BE2C (cell line): ENCODE data around the gene APBB1.

Experiments
- DNase-seq: peaks from one replicate; pipeline ENCODE4 v3.0.0-alpha.2; 2020
- H3K27me3 ChIP-seq: fragments of 250-450 bp; sonication (Bioruptor Pico); 2 replicates; pipeline ENCODE4 v1.5.1; 2020; ENCODE audit warnings: mild to moderate bottlenecking
- H3K36me3 ChIP-seq: fragments of 250-450 bp; sonication (Bioruptor Pico); 2 replicates; pipeline ENCODE4 v1.5.1; 2020; ENCODE audit warnings: mild to moderate bottlenecking
- H3K4me1 ChIP-seq: fragments of 250-450 bp; sonication (Bioruptor Pico); 2 replicates; pipeline ENCODE4 v1.5.1; 2020
- H3K4me3 ChIP-seq: 2 replicates; pipeline ENCODE4 v1.5.1; 2011; ENCODE audit warnings: low read depth, low read length
- H3K9me3 ChIP-seq: fragments of 250-450 bp; sonication (Bioruptor Pico); 2 replicates; pipeline ENCODE4 v1.5.1; 2020
- CTCF ChIP-seq: IDR thresholded peaks from 2 replicates; pipeline ENCODE4 v1.5.1; 2012; ENCODE audit warnings: mild to moderate bottlenecking, low read depth, low read length

APBB1 gene

GRCh38 chr11:6440906-6441358 lies 22.0 kb upstream of the APBB1 start, which contains the start of gene HPX:
Gene HPX, minus strand, starts transcription at chr11:6440987. Its CDS starts 24 bp downstream, at chr11:6440963.
- H3K36me3 ChIP-seq: no peaks in the 10 kb centered on the region
- no peaks in the 10 kb centered on the region for H3K9me3 ChIP-seq
- no peak for TF ChIP-seq CTCF
- no peaks in the 10 kb centered on the region for H3K27me3 ChIP-seq
- DNase-seq: no peak
- H3K4me3 ChIP-seq: no peak within 1 kb of the TSS
- no peaks in the 10 kb centered on the region for H3K4me1 ChIP-seq

- peak; percentile 72 for TF ChIP-seq CTCF
- no peaks in the 10 kb centered on the region for H3K27me3 ChIP-seq
- H3K4me1 ChIP-seq: no peaks in the 10 kb centered on the region
- H3K9me3 ChIP-seq: no peaks in the 10 kb centered on the region
- no peak overlapping the region for H3K4me3 ChIP-seq
- peak; percentile 53 for DNase-seq
- H3K36me3 ChIP-seq: no peaks in the 10 kb centered on the region
Measured at GRCh38 chr11:6438979-6439571, 20.2 kb upstream of the APBB1 start.

GRCh38 chr11:6437993-6438392 lies 19.1 kb upstream of the APBB1 start:
- H3K36me3 ChIP-seq: no peaks in the 10 kb centered on the region
- no peak for TF ChIP-seq CTCF
- H3K4me1 ChIP-seq: no peaks in the 10 kb centered on the region
- no peaks in the 10 kb centered on the region for H3K27me3 ChIP-seq
- no peaks in the 10 kb centered on the region for H3K9me3 ChIP-seq
- no peak overlapping the region for H3K4me3 ChIP-seq
- DNase-seq: no peak

GRCh38 chr11:6437423-6437822 lies 18.5 kb upstream of the APBB1 start:
- no peak for DNase-seq
- no peaks in the 10 kb centered on the region for H3K4me1 ChIP-seq
- H3K4me3 ChIP-seq: no peak overlapping the region
- no peaks in the 10 kb centered on the region for H3K9me3 ChIP-seq
- no peak for TF ChIP-seq CTCF
- no peaks in the 10 kb centered on the region for H3K36me3 ChIP-seq
- H3K27me3 ChIP-seq: no peaks in the 10 kb centered on the region

- Histone ChIP-seq H3K4me3 (no peak overlapping the region), H3K4me1 (no peaks in the 10 kb centered on the region), H3K27me3 (no peaks in the 10 kb centered on the region), H3K36me3 (no peaks in the 10 kb centered on the region), H3K9me3 (no peaks in the 10 kb centered on the region)
- DNase-seq: no peak
- TF ChIP-seq CTCF: no peak
Measured at GRCh38 chr11:6433998-6434660, 15.2 kb upstream of the APBB1 start.

DNA sequence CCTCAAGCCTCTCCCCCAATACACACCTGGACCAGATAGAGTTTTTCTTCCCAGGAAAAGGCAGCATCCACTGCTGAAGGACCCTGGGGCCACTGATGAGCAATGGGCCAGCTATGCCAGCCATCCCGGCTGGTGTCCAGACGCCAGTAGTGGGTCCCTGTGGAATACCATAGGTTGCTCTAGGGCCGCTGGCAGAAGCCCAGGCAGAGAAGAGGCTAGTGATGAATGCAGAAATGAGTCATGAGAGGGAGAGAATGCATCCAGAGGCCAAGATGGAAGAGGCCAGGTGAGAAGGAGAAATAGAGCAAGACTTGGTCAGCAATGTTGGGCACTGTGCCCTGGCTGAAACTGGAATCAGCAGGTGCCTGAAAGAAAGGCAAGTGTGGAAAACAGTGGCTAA lies 13.0 kb upstream of the APBB1 start:
- peak; percentile 40 for DNase-seq
- no peak for TF ChIP-seq CTCF

More for the DNA sequence above, 13.0 kb upstream of the APBB1 start:
- Histone ChIP-seq H3K4me1 (no peaks in the 10 kb centered on the region), H3K36me3 (no peaks in the 10 kb centered on the region), H3K4me3 (no peak overlapping the region), H3K9me3 (no peaks in the 10 kb centered on the region), H3K27me3 (no peaks in the 10 kb centered on the region)
